Mesothelial cell of epicardium (in vitro differentiated cells): ENCODE data around the gene CEP85L. TPM values are rescaled to one million over a fixed set of nuclear protein-coding genes. Genes with fewer than 3 reads are reported as not detected.

Experiments
- DNase-seq, 2 experiments: peaks; one replicate each; pipeline ENCODE4 v3.0.0; 2021; ENCODE audit warnings: low spot score in 2 of 2; ENCODE audit not compliant: unreplicated experiment in 2 of 2
- H3K27ac Mint-ChIP-seq: 2 replicates; pipeline ENCODE4 v1.8.0; 2021; ENCODE audit warnings: mixed read lengths
- H3K27me3 Mint-ChIP-seq: 2 replicates; pipeline ENCODE4 v1.8.0; 2021; ENCODE audit warnings: low read depth, mixed read lengths
- H3K36me3 Mint-ChIP-seq: 2 replicates; pipeline ENCODE4 v1.8.0; 2021; ENCODE audit warnings: mixed read lengths
- H3K4me1 Mint-ChIP-seq: 2 replicates; pipeline ENCODE4 v1.8.0; 2021; ENCODE audit warnings: mixed read lengths
- H3K4me3 Mint-ChIP-seq: 2 replicates; pipeline ENCODE4 v1.8.0; 2021; ENCODE audit warnings: mild to moderate bottlenecking, moderate library complexity, mixed read lengths
- H3K9me3 Mint-ChIP-seq: 2 replicates; pipeline ENCODE4 v1.8.0; 2021; ENCODE audit warnings: mixed read lengths
- total RNA-seq: library from RNA; stranded (reverse); gene quantifications from 3 replicates; pipeline ENCODE4 v1.2.1, GENCODE V29; 2021
- TF ChIP-seq, protein P1 (sequence below): fragments of 200-600 bp; sonication (generic); IDR thresholded peaks from one replicate; pipeline ENCODE4 v1.5.0; 2021; ENCODE audit warnings: antibody characterized with exemption; ENCODE audit not compliant: unreplicated experiment

Gene CEP85L
- total RNA-seq, 1 donor from 2014 or later, result 23.1 TPM

DNA sequence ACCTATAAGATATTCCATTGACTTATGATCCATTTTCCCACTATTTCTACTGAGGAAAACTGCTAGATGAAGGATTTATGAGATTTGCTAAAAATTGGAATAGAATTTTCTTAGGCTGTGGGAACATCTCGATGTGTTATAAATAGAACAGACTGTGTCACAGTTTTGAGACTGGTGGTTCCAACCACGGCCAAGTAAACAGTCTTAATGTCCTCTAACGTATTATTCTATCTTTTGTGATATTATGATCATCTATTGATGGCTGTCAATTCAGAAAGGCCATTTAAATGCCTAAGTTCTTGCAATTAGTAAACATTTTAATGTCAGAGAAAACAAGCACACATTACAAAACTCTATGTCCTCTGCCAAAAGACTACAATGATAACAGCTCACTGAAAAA is 174.8 kb downstream of the CEP85L start:
- no peak overlapping the region for H3K4me3 Mint-ChIP-seq
- TF ChIP-seq, protein P1, sequence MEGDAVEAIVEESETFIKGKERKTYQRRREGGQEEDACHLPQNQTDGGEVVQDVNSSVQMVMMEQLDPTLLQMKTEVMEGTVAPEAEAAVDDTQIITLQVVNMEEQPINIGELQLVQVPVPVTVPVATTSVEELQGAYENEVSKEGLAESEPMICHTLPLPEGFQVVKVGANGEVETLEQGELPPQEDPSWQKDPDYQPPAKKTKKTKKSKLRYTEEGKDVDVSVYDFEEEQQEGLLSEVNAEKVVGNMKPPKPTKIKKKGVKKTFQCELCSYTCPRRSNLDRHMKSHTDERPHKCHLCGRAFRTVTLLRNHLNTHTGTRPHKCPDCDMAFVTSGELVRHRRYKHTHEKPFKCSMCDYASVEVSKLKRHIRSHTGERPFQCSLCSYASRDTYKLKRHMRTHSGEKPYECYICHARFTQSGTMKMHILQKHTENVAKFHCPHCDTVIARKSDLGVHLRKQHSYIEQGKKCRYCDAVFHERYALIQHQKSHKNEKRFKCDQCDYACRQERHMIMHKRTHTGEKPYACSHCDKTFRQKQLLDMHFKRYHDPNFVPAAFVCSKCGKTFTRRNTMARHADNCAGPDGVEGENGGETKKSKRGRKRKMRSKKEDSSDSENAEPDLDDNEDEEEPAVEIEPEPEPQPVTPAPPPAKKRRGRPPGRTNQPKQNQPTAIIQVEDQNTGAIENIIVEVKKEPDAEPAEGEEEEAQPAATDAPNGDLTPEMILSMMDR, result no peak

DNA sequence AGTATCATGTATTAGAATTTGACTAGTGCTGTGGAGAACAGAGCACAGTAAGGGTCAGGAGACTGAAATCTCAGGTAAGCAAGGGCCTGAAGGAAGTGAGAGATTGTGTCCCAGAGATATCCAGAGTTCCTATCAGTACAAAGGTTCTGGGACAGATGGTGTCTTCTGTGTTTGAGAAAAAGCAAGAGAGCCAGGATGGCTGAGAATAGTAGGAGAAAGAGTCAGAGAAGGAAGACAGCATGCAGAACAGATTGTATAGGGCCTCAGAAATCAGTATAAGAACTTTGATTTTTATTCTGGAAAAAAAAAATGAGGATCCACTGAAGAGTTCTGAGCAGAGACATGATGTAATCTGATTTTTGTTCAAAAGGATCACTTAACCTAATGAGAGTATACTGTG is 178.1 kb downstream of the CEP85L start:
- Mint-ChIP-seq H3K27me3 (no peaks in the 10 kb centered on the region), H3K4me1 (peaks cover 4% of the 10 kb centered on the region), H3K9me3 (no peaks in the 10 kb centered on the region), H3K4me3 (no peak overlapping the region), H3K36me3 (peaks cover 5% of the 10 kb centered on the region), H3K27ac (no peak overlapping the region)
- TF ChIP-seq, protein P1, result no peak
- no peak for DNase-seq

More for the DNA sequence above, 174.8 kb downstream of the CEP85L start:
- no peaks in the 10 kb centered on the region for H3K27me3 Mint-ChIP-seq
- no peaks in the 10 kb centered on the region for H3K9me3 Mint-ChIP-seq
- no peaks in the 10 kb centered on the region for H3K36me3 Mint-ChIP-seq
- H3K27ac Mint-ChIP-seq, result no peak overlapping the region
- no peak for DNase-seq
- H3K4me1 Mint-ChIP-seq, result peaks cover 3% of the 10 kb centered on the region

DNA sequence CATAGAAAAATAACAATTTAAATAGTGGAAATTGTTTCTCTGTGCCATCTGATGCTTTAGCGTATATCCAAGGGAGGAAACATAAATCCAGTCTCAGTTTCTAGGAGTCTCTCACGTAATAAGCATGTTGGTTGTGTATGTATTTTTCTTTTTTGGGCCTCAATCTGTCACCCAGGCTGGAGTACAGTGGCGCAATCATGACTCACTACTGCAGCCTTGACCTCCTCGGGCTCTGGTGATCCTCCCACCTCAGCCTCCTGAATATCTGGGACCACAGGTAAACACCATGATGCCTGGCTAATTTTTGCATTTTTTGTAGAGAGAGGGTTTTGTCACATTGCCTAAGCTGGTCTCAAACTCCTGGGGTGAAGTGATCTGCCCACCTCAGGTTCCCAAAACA is 181.9 kb downstream of the CEP85L start:
- Mint-ChIP-seq H3K27ac (no peak overlapping the region), H3K4me1 (peaks cover 14% of the 10 kb centered on the region), H3K4me3 (no peak overlapping the region), H3K36me3 (peaks cover 18% of the 10 kb centered on the region), H3K27me3 (no peaks in the 10 kb centered on the region), H3K9me3 (no peaks in the 10 kb centered on the region)
- DNase-seq, result no peak
- TF ChIP-seq, protein P1, result no peak

DNA sequence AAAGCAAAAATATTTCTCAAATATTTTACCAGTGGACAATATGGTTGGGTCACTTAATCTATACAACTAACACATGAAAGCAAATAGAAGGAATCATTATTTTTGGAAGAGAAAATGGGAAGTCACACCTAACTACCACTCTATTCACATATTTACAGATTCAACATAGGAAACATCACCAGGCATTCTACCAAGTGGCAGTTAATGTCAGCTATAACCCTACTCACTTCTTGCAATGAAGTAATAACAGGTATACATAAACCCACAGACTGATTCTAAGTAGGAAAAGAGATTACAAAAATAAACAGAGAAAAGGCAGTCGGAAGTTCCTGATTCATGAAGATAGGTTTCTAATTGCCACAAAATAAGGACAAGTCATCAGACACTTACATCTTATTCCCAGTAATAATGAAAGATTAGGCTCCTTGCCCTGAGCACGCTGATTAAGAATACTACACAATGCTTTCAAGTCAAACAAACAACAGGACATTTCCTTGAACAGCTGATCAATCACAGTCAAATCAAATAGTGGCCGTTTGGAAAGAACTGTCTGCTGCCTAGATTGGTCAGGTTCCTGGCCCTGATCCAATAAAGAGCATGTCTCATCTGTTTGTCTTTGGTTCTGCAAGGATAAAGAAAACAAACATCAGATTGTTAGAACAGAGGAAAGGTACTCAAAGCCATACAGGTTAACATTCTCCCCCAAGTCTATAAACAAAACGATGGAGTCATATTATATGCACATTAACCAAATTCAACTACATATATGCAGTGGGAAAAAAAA is 182.5 kb downstream of the CEP85L start:
- H3K36me3 Mint-ChIP-seq, result peaks cover 18% of the 10 kb centered on the region
- TF ChIP-seq, protein P1, result no peak
- no peaks in the 10 kb centered on the region for H3K27me3 Mint-ChIP-seq
- no peaks in the 10 kb centered on the region for H3K9me3 Mint-ChIP-seq
- no peak overlapping the region for H3K4me3 Mint-ChIP-seq
- H3K4me1 Mint-ChIP-seq, result peaks cover 14% of the 10 kb centered on the region
- no peak overlapping the region for H3K27ac Mint-ChIP-seq
- DNase-seq, result no peak

DNA sequence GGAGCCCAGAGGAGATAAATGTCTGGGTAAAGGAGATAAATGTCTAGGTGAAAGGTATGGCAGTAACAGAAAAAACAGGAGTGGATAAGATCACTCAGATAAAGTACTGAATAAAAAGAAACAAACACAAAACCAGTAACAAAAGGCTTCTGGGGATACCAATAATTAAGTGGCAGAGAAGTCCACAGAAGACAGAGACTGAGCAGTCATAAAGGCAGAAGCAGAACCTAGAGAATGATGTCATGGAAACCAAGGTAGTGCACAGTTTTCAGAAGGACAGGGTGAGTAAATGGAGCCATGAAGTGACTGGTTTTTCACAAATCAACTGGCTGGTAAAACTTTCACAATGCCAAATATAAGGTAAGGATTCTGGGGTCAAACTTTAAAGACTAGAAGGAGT is 184.2 kb downstream of the CEP85L start:
- Mint-ChIP-seq H3K9me3 (no peaks in the 10 kb centered on the region), H3K4me1 (peaks cover 14% of the 10 kb centered on the region), H3K36me3 (peaks cover 18% of the 10 kb centered on the region), H3K4me3 (no peak overlapping the region), H3K27me3 (no peaks in the 10 kb centered on the region), H3K27ac (no peak overlapping the region)
- DNase-seq, result no peak
- TF ChIP-seq, protein P1, result no peak

DNA sequence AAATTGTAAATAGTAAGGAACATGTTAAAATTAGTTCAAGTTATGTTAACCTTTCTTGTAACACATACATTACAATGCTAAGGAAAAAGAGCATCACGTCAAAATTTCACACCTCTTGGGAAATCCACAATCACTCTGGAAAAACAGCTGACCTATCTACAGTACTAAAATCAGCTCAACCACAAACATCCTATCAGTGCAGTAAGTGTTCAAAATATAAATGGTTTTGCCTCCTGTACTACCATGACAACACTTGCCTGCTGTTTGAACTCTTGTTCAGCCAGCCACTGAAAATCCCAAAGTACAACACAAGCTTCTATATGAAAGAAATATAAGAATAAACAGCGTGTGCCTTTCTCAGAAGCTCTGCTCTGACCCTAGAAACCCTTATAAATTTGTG is 186.8 kb downstream of the CEP85L start:
- H3K27me3 Mint-ChIP-seq, result no peaks in the 10 kb centered on the region
- H3K36me3 Mint-ChIP-seq, result peaks cover 18% of the 10 kb centered on the region
- TF ChIP-seq, protein P1, result no peak
- no peaks in the 10 kb centered on the region for H3K9me3 Mint-ChIP-seq
- no peak for DNase-seq
- no peak overlapping the region for H3K4me3 Mint-ChIP-seq
- H3K27ac Mint-ChIP-seq, result no peak overlapping the region
- H3K4me1 Mint-ChIP-seq, result peaks cover 10% of the 10 kb centered on the region
